HepG2 (cell line): ENCODE data around the gene PHF23. TPM values are rescaled to one million over a fixed set of nuclear protein-coding genes. Genes with fewer than 3 reads are reported as not detected.
A peak's percentile ranks its signal among the peaks of the same experiment; 100 is the strongest.

ENCODE experiments used
- ISX ChIP-seq: sonication (generic); formaldehyde crosslinking; conservative IDR thresholded peaks from 2 replicates; pipeline ENCODE4 v1.5.0; 2020; ENCODE audit warnings: missing genetic modification reagents
- KDM5A ChIP-seq: fragments of 200-600 bp; sonication (generic); IDR thresholded peaks from 2 replicates; pipeline ENCODE4 v1.7.0; 2018; ENCODE audit warnings: antibody characterized with exemption, mild to moderate bottlenecking, low read length, borderline replicate concordance
- RARG ChIP-seq: sonication (generic); formaldehyde crosslinking; IDR thresholded peaks from 2 replicates; pipeline ENCODE4 v1.4.0; 2020; ENCODE audit warnings: low read depth, mild to moderate bottlenecking, missing genetic modification reagents
- ZBTB21 ChIP-seq: sonication (generic); formaldehyde crosslinking; IDR thresholded peaks from 2 replicates; pipeline ENCODE4 v1.4.0; 2020; ENCODE audit warnings: missing genetic modification reagents
- ZHX2 ChIP-seq, 2 experiments: sonication (generic) in 1 of 2; formaldehyde crosslinking in 1 of 2; IDR thresholded peaks; 2 replicates each; pipeline versions ENCODE4 v1.6.1 to v1.9.0; 2014 to 2022; ENCODE audit warnings: antibody characterized with exemption in 1 of 2, borderline replicate concordance in 1 of 2, inconsistent platforms in 1 of 2, low read depth in 1 of 2, missing genetic modification reagents in 1 of 2
- ZNF574 ChIP-seq: sonication (generic); formaldehyde crosslinking; IDR thresholded peaks from 2 replicates; pipeline ENCODE4 v1.4.0; 2020; ENCODE audit warnings: missing genetic modification reagents
- polyA plus RNA-seq, 8 experiments: library from polyadenylated mRNA; depleted of rRNA in 3 of 8; stranded (reverse) in 7 of 8; unstranded in 1 of 8; fragments of >200 nt; fragmentation: Illumina TruSeq in 4 of 8; extraction: Trizol in 4 of 8; gene quantifications; 2 replicates each; pipeline versions ENCODE4 v1.2.1 to v1.2.3, GENCODE V29; 2011 to 2016; ENCODE audit warnings: low read depth in 4 of 8, missing spikeins in 1 of 8, mixed read lengths in 1 of 8; ENCODE audit not compliant: insufficient read depth in 1 of 8
- total RNA-seq, 5 experiments: library from RNA; depleted of rRNA; stranded (reverse); fragments of >200 nt; fragmentation: Illumina TruSeq; extraction: Trizol; gene quantifications; 2 replicates each; pipeline ENCODE4 v1.2.3, GENCODE V29; 2016; ENCODE audit warnings: low read depth in 1 of 5
- TF ChIP-seq, protein P1 (sequence below): sonication (generic); formaldehyde crosslinking; IDR thresholded peaks from 2 replicates; pipeline ENCODE4 v1.4.0; 2020; ENCODE audit warnings: low read depth, missing genetic modification reagents

PHF23 gene
- total and polyA plus RNA-seq, 2 of the 13 experiments (the other 11 are each of a cell fraction or from before 2014, with no cell fraction given): 27.6 to 33.2 TPM

GRCh38 chr17:7219812-7220592, 19.3 kb downstream of the PHF23 start, which contains the start of the genes ACADVL and DLG4 (continued):
- peak; percentile 89 for TF ChIP-seq ZNF574 (CRISPR knock-in tag)
- no peak for TF ChIP-seq ZBTB21
- peak; percentile 46; the same call in 1 of the 2 replicates for TF ChIP-seq KDM5A
- TF ChIP-seq RARG (CRISPR knock-in tag): no peak
- no peak; the same call in 1 of the 2 replicates for TF ChIP-seq ZHX2 (IDR thresholded peaks at IDR 0.05; ENCODE audit: low read depth)
- TF ChIP-seq ZHX2 (CRISPR knock-in tag; IDR thresholded peaks at IDR 0.05; ENCODE audit: borderline replicate concordance): no peak
- TF ChIP-seq ISX (CRISPR knock-in tag): no peak
- TF ChIP-seq, protein P1, sequence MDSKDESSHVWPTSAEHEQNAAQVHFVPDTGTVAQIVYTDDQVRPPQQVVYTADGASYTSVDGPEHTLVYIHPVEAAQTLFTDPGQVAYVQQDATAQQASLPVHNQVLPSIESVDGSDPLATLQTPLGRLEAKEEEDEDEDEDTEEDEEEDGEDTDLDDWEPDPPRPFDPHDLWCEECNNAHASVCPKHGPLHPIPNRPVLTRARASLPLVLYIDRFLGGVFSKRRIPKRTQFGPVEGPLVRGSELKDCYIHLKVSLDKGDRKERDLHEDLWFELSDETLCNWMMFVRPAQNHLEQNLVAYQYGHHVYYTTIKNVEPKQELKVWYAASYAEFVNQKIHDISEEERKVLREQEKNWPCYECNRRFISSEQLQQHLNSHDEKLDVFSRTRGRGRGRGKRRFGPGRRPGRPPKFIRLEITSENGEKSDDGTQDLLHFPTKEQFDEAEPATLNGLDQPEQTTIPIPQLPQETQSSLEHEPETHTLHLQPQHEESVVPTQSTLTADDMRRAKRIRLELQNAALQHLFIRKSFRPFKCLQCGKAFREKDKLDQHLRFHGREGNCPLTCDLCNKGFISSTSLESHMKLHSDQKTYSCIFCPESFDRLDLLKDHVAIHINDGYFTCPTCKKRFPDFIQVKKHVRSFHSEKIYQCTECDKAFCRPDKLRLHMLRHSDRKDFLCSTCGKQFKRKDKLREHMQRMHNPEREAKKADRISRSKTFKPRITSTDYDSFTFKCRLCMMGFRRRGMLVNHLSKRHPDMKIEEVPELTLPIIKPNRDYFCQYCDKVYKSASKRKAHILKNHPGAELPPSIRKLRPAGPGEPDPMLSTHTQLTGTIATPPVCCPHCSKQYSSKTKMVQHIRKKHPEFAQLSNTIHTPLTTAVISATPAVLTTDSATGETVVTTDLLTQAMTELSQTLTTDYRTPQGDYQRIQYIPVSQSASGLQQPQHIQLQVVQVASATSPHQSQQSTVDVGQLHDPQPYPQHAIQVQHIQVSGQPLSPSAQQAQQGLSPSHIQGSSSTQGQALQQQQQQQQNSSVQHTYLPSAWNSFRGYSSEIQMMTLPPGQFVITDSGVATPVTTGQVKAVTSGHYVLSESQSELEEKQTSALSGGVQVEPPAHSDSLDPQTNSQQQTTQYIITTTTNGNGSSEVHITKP (CRISPR knock-in tag): no peak
